NCI-H345 treated with DMSO at 0.1 percent for 48 hours (cell line): ENCODE results near the gene MMP25.
"Not testable (repeated sequence)": the region's sequence is repeated elsewhere in the genome, so short reads cannot be mapped to it uniquely, and the experiment has no call there.

Experiments used
- DNase-seq: peaks from one replicate; lab custom pipeline; 2025; ENCODE audit not compliant: unreplicated experiment; lab: John Stamatoyannopoulos, UW

Gene MMP25

DNA sequence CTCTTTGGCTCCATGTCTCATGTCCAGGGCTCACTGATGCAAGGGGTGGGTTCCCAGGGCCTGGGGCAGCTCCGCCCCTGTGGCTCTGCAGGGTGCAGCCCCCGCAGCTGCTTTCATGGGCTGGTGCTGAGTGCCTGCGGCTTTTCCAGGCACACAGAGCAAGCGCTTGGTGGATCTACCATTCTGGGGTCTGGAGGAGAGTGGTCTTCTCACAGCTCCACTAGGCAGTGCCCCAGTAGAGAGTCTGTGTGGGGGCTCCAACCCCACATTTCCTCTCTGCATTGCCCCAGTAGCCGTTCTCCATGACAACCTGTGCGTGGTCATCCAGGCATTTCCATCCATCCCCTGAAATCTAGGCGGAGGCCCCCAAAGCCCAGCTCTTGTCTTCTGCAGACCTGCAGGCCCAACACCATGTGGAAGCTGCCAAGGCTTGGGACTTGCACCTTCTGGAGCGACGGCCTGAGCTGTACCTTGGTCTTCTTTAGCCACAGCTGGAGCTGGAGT is 24.3 kb downstream of the MMP25 start:
- no peak for DNase-seq

DNA sequence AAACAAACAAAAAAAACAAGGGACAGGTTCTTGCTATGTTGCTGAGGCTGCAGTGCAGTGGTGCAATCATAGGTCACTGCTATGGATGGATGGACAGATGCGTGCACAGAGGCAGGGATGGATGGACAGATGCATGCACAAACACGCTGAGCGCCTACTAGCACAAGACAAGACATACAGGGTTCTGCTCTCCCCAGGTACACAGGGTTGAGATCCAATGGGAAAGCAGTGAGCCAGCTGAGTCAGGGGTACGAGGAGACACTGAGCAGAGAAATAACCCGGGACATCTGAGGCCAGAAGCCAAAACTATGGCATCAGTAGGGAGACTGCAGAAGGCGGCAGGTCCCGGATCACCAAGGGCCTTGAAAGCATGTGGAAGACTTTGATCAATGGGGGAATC is 25.3 kb downstream of the MMP25 start:
- no peak for DNase-seq

DNA sequence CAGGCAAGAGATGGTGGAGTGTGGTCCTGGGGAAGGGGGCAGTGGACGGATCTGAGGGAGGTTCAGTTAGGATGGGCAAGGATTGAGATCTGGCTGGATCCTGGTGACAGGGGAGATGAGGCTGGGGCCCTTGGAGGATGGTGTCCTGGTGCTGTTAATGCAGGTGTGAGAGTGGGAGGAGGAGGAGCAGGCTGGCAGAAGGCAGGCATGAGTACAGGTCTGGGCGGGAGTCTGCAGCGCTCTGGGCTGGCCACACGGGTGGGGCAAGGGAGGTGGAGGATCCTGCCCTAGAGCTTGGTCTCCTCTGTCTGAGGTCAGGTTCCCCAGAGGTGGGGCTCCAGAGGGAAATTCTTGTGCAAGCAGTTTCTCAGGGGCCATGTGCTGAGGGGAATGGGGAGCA is 25.8 kb downstream of the MMP25 start:
- not testable (repeated sequence) for DNase-seq

- DNase-seq = not testable (repeated sequence)
Measured at GRCh38 chr16:3072576-3073263, 26.4 kb downstream of the MMP25 start.

- no peak for DNase-seq
Measured at GRCh38 chr16:3073448-3073847, 27.1 kb downstream of the MMP25 start.

- DNase-seq = no peak
Measured at GRCh38 chr16:3074860-3075522, 28.6 kb downstream of the MMP25 start.

DNA sequence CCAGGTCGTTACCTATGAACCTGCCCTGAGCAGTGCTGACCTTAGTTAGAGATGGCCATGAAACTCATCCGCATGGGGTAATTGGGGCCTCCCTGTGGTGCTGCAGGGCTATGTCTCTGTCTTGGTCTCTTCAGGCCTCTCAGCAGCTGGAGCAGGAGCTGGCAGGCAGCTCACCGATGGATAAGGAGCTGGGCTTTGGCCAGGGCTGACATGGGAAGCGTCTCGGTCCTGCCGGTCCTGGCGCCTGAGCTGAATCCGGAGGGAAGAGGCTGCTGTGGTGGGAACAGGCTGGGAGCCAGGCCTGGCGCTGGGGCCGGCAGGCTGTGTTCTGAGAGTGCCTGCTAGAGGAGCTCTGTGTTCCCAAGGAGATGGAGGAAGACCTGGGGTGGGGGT is 29.2 kb downstream of the MMP25 start:
- DNase-seq = no peak

GRCh38 chr16:3075946-3076345 is 29.6 kb downstream of the MMP25 start:
- DNase-seq = not testable (repeated sequence)

DNA sequence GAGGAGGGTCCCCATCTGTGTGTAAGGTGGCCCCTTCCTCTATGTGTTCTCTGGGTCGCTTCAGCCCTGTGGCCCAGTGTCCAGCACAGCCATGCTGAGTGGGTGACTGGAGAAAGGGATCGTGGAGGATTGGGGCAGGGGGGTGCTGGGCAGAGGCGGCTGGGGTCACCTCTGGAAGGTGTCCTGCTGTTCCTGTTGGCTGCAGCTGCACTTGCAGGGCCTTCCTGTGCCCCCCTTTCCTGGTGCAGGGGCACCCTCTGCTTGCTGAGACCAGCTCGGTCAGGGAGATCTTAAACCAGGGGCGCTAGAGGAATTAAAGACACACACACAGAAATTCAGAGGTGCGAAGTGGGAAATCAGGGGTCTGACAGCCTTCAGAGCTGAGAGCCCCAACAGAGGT is 30.2 kb downstream of the MMP25 start:
- DNase-seq = no peak

DNA sequence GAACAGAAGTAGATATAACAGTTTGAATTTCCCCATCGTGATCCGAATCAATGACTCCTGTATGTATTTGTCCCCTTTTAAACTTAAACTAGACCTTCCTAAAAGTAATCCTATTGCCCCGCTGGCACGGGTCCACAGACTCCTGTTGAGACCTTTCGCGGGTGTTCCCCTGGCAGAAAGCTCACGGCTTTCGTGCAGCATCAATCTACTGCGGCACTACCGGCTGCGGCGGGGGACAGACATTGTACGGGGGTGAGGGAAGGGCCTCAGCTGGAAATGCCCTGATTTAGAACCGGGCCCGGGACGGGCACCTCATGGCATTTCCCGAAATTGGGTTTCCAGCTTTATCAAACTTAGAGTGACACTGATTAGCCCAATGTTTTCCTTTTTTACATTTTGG is 33.7 kb downstream of the MMP25 start:
- no peak for DNase-seq

DNA sequence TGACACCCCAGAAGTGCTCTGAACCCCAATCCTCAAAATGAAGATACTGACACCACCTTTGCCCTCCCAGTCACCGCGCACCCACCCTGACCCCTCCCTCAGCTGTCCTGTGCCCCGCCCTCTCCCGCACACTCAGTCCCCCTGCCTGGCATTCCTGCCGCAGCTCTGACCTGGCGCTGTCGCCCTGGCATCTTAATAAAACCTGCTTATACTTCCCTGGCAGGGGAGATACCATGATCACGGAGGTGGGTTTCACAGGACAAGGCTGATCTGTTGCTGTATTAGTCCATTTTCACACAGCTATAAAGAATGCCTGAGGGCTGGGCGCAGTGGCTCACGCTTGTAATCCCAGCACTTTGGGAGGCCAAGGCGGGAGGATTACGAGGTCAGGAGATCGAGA is 35.6 kb downstream of the MMP25 start:
- DNase-seq = not testable (repeated sequence)

DNA sequence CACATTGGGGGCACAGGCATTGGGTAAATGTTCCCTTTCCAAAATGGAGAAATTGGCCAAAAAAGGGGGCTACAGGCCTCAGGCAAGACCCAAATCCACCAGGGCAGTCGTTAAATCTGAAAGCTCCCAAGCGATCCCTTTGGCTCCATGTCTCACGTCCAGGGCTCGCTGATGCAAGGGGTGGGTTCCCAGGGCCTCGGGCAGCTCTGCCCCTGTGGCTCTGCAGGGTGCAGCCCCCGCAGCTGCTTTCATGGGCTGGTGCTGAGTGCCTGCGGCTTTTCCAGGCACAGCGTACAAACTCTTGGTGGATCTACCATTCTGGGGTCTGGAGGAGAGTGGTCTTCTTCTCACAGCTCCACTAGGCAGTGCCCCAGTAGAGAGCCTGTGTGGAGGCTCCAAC is 37.0 kb downstream of the MMP25 start:
- DNase-seq = not testable (repeated sequence)

DNA sequence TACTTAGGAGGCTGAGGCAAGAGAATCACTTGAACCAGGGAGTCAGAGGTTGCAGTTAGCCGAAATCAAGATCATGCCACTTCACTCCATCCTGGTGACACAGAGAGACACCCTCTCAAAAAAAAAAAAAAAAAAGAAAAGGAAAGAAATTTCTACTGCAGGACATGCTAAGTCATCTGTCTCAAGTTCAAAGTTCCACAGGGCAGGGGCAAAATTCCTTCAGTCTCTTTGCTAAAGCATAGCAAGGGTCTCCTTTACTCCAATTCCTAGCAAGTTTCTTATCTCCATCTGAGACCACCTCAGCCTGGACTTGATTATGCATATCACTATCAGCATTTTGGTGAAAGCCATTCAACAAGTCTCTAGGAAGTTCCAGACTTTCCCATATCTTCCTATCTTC is 38.1 kb downstream of the MMP25 start:
- DNase-seq = no peak

DNA sequence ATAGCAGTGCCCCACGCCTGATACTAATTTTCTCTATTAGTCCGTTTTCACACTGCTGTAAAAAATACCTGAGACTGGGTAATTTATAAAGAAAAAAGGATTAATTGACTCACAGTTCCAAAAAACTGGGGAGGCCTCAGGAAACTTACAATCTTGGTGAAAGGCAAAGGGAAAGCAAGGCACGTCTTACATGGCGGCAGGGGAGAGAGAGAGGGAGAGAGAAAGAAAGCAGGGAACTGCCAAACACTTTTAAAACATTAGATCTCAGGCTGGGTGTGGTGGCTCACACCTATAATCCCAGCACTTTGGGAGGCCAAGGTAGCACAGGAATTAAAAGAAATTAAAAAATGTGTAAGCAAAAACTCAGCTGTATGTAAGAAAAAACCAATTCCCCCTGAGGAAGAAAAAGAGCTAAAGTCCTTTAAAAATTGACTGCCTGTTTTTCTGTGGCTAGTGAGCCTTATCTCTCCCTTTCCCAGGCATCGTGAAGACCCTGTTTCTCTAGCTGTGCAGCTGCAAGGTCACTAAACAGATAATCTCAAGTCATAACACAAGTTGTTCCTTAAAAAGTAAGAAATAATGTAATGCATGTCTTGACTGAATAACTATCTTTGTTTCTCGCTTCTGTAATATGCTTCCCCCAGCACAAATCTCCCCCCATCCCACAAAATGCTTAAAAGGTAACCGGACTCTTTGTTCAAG is 38.8 kb downstream of the MMP25 start:
- no peak for DNase-seq

GRCh38 chr16:3085868-3086595 is 39.7 kb downstream of the MMP25 start:
- no peak for DNase-seq

- no peak for DNase-seq
Measured at GRCh38 chr16:3086596-3087242, 40.4 kb downstream of the MMP25 start.

- no peak for DNase-seq
Measured at GRCh38 chr16:3087243-3088235, 41.2 kb downstream of the MMP25 start.

DNA sequence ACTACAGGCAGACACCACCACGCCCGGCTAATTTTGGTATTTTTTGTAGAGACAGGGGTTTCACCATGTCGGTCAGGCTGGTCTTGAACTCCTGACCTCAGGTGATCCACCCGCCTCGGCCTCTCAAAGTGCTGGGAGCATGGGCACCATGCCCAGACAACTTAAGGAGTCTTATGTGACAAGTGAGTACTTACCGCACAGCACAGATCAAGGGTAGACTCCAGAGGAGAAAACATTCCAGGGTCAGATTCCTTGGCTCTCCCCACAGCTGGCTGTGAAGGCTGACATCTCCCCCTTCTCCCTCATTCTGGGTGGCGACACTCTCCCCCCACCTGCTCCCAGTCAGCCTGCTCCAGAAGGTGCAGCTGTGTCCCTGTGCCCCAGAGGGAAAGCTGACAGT is 42.1 kb downstream of the MMP25 start:
- no peak for DNase-seq

DNA sequence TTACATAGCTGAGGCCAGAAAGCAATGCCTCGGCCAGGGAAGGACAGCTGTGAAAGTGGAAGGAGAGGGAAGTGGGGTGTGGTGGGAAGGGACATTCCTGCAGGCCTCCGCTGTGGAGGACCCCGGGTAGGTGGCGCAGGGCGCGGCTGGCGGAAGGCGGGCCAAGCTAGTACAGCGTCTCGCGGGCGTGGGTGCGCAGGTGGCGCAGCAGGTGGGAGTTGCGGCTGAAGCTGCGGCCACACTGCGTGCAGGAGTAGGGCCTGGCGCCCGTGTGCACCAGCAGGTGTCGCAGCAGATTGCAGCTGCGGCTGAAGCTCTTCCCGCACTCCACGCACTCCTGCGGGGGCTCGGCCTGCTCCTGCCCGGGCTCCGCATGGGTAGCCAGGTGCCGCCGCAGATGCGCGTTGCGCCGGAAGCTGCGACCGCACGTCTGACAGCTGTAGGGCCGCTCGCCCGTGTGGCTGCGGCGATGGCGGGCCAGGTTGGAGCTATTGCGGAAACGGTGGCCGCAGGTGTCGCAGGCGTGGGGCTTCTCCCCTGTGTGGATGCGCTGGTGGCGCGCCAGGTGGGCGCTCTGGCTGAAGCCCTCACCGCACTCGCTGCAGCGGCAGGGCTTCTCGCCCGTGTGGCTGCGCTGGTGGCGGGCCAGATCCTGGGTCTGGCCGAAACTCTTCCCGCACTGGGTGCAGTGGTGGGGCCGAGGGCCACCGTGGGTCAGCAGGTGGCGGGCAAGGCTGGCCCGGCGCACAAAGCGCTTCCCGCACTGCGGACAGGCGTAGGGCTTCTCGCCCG is 42.8 kb downstream of the MMP25 start:
- no peak for DNase-seq
